Occipital lobe (tissue), 2 donors: ENCODE data around the gene JMJD4. TPM values are rescaled to one million over a fixed set of nuclear protein-coding genes. Genes with fewer than 3 reads are reported as not detected.

Experiments
- DNase-seq: peaks from one replicate; lab custom pipeline; 2025; lab: John Stamatoyannopoulos, UW
- total RNA-seq: library from RNA; depleted of rRNA; stranded (reverse); fragments of >200 nt; gene quantifications from one replicate; pipeline ENCODE4 v1.2.3, GENCODE V29; 2014

JMJD4 gene, protein sequence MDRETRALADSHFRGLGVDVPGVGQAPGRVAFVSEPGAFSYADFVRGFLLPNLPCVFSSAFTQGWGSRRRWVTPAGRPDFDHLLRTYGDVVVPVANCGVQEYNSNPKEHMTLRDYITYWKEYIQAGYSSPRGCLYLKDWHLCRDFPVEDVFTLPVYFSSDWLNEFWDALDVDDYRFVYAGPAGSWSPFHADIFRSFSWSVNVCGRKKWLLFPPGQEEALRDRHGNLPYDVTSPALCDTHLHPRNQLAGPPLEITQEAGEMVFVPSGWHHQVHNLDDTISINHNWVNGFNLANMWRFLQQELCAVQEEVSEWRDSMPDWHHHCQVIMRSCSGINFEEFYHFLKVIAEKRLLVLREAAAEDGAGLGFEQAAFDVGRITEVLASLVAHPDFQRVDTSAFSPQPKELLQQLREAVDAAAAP
- 17.2 TPM for total RNA-seq

DNA sequence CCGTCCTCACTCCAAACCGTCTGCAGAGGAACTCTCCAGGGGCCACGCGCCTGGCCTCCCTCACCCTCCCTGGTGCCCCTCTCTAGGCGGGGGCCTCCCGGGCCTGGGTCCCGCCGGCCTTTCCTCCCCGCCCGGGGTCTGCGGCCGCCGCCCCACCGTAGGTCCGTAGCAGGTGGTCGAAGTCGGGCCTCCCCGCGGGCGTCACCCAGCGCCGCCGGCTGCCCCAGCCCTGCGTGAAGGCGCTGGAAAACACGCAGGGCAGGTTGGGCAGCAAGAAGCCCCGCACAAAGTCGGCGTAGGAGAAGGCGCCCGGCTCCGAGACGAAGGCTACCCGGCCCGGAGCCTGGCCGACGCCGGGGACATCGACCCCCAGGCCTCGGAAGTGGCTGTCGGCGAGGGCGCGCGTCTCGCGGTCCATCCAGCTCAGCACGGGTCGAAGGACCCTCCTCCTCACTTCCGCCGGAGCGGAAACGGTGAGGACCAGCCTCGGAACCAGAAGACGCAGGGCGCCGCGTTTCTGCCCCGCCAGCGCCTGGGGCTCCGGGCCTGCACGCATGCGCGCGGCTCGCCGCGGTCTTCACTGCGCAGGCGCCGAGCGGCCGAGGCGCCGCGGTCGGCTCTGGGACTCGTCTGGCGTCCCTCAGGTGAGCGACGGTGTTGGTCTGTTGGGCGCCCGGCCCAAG lies at the start of gene JMJD4, which contains the start of gene SNAP47:
Gene JMJD4 (minus strand): TSS at position 447 of the 683 bp plus-strand sequence. CDS start 29 bp downstream, at position 418.
Gene SNAP47 (plus strand): TSS at position 580 of the 683 bp plus-strand sequence. CDS start 12,302 bp downstream, outside the sequence.
- peak; percentile 85 for DNase-seq

DNA sequence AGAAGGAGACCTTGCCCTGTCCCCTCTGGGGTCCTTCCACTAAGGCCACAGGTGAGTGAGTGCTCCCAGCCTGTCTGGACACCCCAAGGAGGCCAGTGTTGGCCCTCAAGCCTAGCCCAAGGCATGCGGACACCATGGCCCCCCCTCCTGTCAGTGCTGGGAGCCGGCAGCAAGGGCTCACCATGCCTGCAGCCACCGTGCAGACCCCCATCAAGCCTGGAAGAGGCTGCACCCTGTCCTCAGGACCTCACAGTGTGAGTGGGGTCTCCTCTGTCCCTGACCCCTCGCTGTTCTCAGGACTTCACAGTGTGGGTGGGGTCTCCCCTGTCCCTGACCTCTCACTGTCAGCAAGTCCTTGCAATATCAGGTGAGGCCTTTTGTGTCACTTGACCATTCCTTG lies 47.1 kb upstream of the JMJD4 start:
- DNase-seq: no peak

DNA sequence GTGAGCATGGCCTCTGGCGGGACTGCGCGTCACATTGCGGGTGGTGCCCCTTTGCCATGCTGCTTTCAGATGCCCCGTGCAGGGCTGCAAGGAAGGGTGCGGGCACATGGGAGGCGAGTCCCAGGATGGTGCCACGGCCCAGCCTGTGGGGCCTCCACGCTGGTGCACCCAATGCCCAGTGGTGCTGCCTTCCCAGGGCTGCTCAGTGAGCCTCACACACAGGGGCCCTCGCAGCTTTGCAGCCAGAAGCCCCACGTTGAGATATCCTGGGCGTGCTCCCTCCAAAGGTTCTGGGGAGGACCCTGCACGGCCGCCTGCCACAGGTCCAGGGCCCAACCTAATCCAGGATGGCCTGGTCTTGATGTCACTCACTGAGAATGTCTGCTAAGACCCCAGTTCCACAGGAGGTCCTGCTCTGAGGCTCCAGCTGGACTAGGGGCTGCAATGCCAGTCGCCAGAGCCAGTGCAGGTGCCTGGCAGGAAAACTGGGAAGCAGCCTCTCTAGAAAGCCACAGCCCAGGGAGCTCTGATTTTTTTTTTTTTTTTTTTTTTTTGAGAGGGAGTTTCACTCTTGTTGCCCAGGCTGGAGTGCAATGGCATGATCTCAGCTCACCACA lies 46.3 kb upstream of the JMJD4 start:
- no peak for DNase-seq

DNA sequence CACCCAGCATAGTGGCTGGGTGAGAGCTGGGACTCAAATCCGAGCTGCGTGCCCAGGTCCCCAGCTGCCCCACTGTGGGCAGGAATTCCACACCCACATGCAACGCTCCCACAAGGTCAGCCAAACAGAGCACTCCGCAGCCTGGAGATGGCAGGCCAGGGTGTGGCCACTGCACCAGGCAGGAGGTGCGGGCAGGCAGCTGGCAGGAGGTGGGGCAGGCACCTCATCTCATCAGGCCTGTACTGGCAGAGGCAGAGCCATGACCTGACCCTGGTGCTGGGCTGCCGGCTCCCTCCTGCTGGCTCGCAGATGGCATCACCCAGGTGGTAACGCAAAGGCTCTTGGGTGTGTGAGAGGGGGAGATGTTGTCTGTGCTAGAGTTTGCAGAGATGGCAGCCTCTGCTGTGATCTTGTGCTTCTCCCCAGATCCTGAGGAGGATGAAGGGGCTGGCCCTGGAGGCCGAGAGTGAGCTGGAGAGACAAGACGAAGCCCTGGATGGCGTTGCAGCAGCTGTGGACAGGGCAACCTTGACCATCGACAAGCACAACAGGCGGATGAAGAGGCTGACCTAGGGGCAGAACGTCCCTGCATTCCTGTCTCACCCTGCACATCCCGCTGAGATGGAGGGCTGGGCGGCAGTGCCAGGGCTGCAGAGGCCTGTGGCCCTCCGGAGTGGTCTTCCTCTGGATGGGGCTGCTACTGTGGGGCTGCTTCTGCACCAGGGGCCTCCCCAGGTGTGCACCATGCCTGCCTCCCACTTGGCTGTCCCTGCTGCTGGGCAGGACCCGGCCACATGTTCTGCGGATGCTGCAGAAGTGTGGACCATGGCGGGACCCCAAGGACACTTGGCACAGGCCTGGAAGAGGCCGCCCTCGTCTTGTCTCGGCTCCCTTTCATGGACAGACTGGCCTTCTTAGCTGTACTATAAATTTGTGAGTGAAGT lies 45.3 kb upstream of the JMJD4 start:
- DNase-seq: no peak

DNA sequence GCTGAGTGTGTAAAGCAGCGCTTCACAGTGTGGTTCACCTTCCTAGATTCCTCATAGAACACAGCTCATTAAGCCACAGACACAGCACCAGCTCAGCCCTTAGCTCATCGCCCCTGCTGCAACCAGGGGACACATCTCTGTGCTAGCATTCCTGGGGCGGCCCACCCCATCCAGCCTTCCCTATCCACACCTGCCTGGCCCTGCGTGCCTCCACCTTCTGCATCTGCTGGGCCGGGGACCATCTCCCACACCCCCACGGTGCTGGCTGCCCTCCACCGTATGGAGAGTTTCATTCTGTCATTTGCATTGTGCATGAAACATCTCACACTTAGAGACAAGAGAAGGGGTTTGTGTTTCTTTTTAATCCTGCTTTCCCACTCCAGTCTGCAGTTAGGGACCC lies 44.6 kb upstream of the JMJD4 start:
- no peak for DNase-seq

- no peak for DNase-seq
Measured at GRCh38 chr1:227779021-227779441, 43.9 kb upstream of the JMJD4 start.

DNA sequence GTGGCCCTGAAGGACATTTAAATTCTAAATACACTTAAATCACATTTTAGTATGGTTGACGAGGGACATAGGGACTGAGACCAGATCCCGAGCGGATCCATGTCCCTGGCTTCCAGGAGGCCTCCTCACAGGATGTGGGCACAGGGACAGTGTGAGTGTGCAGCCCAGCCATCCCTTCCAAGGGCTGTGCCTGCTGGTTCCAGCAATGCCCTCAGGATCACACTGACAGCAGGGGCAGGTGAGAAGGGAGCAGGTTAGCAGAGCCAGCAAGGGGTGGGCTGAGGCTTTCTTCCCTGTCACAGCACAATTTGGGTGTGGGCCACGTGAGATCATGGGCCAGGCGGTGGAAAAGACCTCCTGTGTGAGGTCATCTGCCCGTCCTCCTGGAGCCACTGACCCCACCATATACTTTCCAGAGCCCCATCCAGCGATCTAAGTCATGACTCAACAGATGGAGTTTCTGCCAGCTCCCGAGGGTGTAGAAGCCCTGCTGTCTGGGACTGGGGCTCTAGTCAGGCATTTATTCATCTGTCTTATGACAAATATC lies 43.4 kb upstream of the JMJD4 start:
- DNase-seq: no peak

DNA sequence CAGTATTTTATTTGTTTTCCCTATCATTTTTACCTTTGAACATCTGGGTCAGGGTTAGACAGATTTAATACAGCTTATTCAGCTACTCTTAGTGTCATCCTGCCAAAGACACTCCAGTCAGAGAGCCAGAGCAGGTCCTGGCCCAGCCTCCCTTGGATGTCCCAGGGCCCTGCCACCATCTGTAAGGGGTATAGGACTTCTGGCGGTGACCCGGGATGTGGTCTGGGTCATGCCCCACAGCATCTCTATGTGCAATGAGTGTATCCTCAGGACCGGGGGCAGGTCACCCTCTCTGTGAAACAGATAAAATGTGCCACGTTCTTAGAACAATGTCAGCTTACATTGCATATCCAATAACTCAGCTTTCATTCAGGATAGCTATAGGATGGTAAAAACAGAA lies 42.5 kb upstream of the JMJD4 start:
- DNase-seq: no peak

DNA sequence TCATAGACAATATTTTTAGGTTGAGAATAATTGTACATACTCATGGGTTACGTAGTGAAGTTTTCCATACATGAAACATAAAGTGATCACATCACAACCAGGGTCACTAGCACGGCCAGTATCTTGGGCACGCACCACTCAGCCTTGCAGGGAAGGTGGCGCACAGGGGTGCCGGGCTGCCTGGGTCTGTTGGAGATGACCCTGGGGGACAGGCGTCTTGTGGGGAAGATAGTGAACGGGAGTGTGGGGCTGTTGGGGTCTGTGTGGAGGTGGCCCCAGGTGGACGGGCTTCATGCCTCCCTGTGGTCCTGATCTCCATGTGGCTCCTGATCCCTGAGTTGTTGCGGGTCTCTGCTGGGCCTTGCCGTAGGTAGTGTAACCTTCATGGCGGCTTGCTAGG lies 42.1 kb upstream of the JMJD4 start:
- DNase-seq: no peak

- no peak for DNase-seq
Measured at GRCh38 chr1:227776331-227776771, 41.2 kb upstream of the JMJD4 start.

- DNase-seq: no peak
Measured at GRCh38 chr1:227775841-227776240, 40.7 kb upstream of the JMJD4 start.

DNA sequence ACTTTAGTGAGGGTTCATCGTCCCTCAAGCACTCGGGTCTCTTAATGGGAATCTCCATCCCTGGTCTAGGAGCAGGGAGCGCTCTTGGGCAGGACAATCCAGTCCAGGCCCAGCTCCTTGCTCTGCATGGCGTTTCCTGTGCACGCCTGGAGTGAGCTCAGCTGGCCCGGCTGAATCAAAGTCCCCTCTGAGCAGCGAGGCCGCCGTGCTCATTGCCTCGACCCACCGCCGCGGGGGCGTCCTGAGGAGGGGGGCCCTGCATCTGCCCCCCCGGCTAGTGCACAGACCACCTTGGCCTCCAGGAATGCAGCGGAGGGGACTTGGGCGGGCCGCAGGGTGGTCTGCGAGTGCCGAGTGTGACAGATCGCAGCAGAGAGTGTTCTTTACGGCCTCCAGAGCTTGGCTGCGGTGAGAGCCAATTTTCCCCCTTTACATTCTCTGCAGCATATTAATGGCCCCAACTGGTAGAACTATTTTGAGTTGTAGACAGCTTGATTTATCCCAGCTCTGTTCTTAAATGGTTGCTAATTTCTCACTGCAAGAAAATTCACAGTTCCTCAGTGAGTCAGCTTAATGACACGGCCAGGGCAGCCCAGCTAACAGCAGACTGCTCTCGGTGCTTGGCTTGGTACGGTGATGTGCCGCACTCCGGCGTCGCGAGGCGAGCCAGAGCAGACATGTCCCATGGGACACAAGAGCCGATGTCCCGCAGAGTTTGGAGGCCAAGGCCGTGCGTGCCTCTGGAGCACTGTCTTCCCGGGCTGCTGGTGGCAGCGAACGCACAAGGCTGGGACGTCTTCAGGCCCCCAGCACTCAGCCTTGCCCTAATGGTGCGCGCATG lies 39.9 kb upstream of the JMJD4 start:
- DNase-seq: no peak

DNA sequence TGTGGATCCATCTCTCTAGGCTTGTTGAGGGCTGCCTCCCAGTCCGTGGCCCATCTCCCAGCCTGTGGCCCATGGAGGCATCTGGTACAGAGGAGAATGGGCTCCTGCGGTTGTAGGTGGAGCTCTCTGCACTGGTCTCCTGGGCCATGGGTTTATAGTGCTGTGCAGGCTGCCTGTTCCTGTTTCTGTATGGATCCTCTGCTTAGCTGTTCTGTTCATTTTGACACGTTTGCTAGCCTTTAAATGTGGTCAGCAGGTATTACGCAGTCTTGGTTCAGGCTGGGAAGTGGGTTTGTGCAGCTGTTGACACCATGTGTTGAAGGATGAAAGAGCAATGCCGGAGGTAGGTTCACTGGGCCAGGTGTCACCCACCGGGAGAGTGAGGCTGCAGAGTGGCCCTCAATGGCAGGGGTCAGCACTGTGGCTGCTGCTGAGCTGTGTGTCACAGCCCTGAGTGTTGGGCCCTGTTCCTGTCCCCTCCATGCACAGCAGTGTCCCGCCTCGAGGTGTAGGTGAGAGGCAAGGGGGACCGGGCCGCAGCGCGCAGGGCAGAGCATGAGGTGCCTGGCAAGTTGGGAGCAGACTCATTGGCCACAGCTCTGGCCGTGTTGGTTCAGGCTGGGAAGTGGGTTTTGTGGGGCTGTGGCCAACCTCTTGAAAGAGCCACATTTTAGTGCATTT lies 39.1 kb upstream of the JMJD4 start:
- DNase-seq: no peak

- DNase-seq: no peak
Measured at GRCh38 chr1:227773558-227773957, 38.5 kb upstream of the JMJD4 start.

DNA sequence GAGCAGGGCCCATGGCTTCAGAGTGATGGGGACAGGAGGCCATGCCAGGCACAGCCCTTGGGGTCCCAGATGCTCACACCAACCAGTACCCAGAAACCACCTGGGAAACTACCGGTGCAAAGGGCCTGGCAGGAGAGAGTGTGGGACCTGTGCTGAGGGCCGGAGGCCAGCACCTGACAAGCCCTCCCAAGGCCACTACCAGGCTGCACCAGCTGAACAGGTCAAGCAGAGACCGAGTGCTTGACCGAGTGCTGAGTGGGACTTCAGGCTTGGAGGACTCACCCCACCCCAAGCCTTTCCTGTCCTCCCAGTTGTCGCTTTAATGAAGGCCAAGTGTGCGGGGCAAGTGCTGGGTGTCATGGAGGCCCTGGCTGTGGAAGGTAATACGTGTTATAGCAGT lies 36.7 kb upstream of the JMJD4 start:
- DNase-seq: no peak

DNA sequence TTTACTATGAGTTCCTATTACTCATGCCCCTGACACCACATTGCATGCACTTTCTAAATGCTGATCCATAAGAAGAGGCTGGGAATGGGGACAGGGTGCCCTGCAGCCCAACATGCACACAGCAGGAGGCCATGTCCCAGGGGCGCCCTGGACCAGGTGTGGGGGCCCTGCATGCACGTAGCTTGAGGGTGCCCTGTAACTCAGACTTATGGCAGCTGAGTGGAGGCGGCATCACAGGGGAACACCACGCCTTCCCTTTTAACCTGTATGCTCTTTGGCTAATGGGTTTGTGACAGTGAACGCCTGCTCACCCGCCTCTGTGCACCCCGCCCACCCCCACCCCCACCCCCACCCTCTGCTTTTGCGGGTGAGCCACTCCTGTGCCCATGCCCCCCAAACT lies 36.2 kb upstream of the JMJD4 start:
- DNase-seq: no peak

- DNase-seq: no peak
Measured at GRCh38 chr1:227770812-227771211, 35.7 kb upstream of the JMJD4 start.

DNA sequence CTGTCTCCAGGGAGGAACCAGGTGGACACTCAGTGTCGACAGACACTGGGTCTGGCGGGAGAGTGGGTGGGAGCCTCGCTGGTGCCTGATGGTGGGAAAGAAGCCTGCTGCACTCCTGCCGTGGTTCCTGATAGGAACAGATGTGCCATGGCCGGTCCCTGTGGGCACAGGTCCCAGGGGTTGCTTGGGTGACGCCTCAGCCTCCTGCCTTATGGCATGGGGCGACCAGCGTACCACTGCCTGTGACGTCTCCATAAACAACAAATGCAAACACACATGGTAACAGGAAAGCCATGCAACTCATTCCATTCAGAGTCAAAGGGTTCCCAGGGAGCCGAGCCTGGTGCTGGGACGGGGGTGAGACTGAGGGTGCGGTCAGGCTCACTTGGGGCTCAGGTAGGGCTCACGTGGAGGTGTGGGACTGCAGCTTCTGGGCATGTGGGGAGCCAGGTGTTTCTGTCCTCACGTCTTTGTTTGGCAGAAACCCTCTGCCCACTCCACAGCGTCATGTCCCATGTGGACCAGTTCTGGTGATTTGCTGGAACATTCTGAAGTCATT lies 34.9 kb upstream of the JMJD4 start:
- DNase-seq: no peak
